A673 (cell line): ENCODE measurements around the gene DHRS13. TPM values are rescaled to one million over a fixed set of nuclear protein-coding genes. Genes with fewer than 3 reads are reported as not detected.
"Not testable (repeated sequence)": the region's sequence is repeated elsewhere in the genome, so short reads cannot be mapped to it uniquely, and the experiment has no call there.

ENCODE experiments used
- BruUV-seq: library from RNA; stranded (reverse); fragments of 400-500 nt; replicated peaks from 2 replicates; lab custom pipeline; 2021; lab: Mats Ljungman, UMichigan
- CTCF ChIA-PET: fragments of 300-600 bp; sonication (Branson Sonifier 250); formaldehyde crosslinking; loops from one replicate; lab custom pipeline; 2022; ENCODE audit warnings: antibody characterized with exemption; lab: Charles Lee
- POLR2A ChIA-PET: fragments of 300-600 bp; sonication (Branson Sonifier 250); formaldehyde crosslinking; loops from one replicate; lab custom pipeline; 2022; ENCODE audit warnings: antibody characterized with exemption; ENCODE audit not compliant: low non-redundant PET; lab: Charles Lee
- DNase-seq: peaks from one replicate; pipeline ENCODE4 v3.0.0-alpha.2; 2015; ENCODE audit warnings: low spot score
- H3K27ac ChIP-seq: fragments of 200-600 bp; sonication (generic); 2 replicates; pipeline ENCODE4 v1.5.1; 2016; ENCODE audit warnings: mixed run types, low read depth, mild to moderate bottlenecking, mixed read lengths, antibody characterized with exemption, low read length; ENCODE audit not compliant: poor library complexity, severe bottlenecking
- H3K27me3 ChIP-seq: fragments of 200-600 bp; sonication (generic); replicated peaks from 2 replicates; pipeline ENCODE4 v1.6.1; 2017; ENCODE audit warnings: mixed run types, low read depth, mild to moderate bottlenecking, mixed read lengths, antibody characterized with exemption, low read length; ENCODE audit not compliant: insufficient read depth, poor library complexity
- H3K36me3 ChIP-seq: fragments of 200-600 bp; sonication (generic); 2 replicates; pipeline ENCODE4 v1.6.1; 2016; ENCODE audit warnings: mixed run types, mild to moderate bottlenecking, mixed read lengths, antibody characterized with exemption, low read length; ENCODE audit not compliant: insufficient read depth, poor library complexity, severe bottlenecking
- H3K4me1 ChIP-seq: fragments of 200-600 bp; sonication (generic); 2 replicates; pipeline ENCODE4 v1.6.1; 2017; ENCODE audit warnings: mixed run types, mild to moderate bottlenecking, mixed read lengths, antibody characterized with exemption, low read length; ENCODE audit not compliant: insufficient read depth, poor library complexity, severe bottlenecking
- H3K4me3 ChIP-seq: fragments of 200-600 bp; sonication (generic); 2 replicates; pipeline ENCODE4 v1.5.1; 2016; ENCODE audit warnings: low read depth, mixed run types, mild to moderate bottlenecking, mixed read lengths, low read length; ENCODE audit not compliant: poor library complexity, severe bottlenecking
- H3K9me3 ChIP-seq: fragments of 200-600 bp; sonication (generic); 2 replicates; pipeline ENCODE4 v1.6.1; 2016; ENCODE audit warnings: mixed run types, low read depth, mild to moderate bottlenecking, mixed read lengths, antibody characterized with exemption, low read length; ENCODE audit not compliant: poor library complexity, severe bottlenecking
- EZH2 ChIP-seq: fragments of 200-600 bp; sonication (generic); IDR thresholded peaks from 2 replicates; pipeline ENCODE4 v1.6.1; 2017; ENCODE audit warnings: borderline replicate concordance, low read depth, mild to moderate bottlenecking, mixed read lengths, antibody characterized with exemption, low read length; ENCODE audit not compliant: poor library complexity, severe bottlenecking
- intact Hi-C: fragments of 100-400 bp; cut with micrococcal nuclease; formaldehyde crosslinking; loops from one replicate; pipeline ENCODE4 v1.10.0; 2022; ENCODE audit not compliant: unreplicated experiment
- total RNA-seq: library from RNA; stranded (reverse); gene quantifications from 2 replicates; pipeline ENCODE4 v1.2.3, GENCODE V29; 2021
- TF ChIP-seq, protein P1 (sequence below): fragments of 300-800, 200-600 bp; sonication (generic); conservative IDR thresholded peaks from 2 replicates; pipeline ENCODE4 v1.5.1; 2017; ENCODE audit warnings: low read depth, mild to moderate bottlenecking, antibody characterized with exemption, low read length, moderate library complexity, mixed read lengths

Gene DHRS13
- total RNA-seq, 1 experiment from 2014 or later, result 41.9 TPM

DNA sequence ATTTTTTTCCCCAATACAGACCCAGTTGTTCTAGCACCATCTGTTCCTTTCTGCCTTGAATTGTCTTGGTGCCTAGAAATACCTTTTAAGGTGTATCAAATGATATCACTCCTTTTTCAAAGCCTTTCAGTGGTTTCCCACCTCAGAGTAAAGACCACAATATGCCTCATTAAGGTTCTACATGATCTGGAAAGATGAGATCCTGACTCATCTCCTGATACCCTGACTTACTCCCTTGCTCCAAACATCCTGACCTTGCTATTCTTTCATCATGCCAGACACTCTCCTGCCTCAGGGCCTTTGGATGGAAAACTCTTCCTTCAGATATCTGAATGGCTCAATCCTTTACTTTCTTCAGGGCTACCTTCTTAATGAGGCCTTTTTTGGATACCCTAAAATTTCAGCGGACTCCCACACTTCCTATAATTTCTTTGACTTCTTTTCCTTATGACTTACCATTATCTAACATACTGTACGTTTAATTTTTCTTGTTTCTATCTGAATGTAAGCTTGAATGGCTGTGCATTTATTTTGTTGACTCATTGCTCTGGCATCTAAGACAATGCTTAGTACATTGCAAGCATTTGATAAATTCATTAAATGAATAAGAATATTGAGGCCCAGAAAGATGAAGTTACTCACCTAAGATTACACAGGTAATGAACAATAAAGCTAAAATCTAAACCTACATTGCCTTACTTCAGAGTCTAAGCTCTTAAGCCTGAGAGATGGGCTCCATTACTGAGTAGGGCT is 24.5 kb downstream of the DHRS13 start:
- intact Hi-C loops, result no loop called here
- no peaks in the 10 kb centered on the region for H3K27me3 ChIP-seq
- H3K36me3 ChIP-seq, result peaks cover 28% of the 10 kb centered on the region
- ChIA-PET POLR2A (interaction anchor here (0.8 kb wide), 1 partner anchor 416 kb away, joined by 4 read pairs; no protein-coding TSS in a partner anchor), CTCF (interaction anchor here (1.2 to 1.3 kb wide), 2 partner anchors 115 to 117 kb away, joined by 3 to 9 read pairs; no protein-coding TSS in a partner anchor)
- DNase-seq, result no peak
- no peaks in the 10 kb centered on the region for H3K4me1 ChIP-seq
- TF ChIP-seq, protein P1, sequence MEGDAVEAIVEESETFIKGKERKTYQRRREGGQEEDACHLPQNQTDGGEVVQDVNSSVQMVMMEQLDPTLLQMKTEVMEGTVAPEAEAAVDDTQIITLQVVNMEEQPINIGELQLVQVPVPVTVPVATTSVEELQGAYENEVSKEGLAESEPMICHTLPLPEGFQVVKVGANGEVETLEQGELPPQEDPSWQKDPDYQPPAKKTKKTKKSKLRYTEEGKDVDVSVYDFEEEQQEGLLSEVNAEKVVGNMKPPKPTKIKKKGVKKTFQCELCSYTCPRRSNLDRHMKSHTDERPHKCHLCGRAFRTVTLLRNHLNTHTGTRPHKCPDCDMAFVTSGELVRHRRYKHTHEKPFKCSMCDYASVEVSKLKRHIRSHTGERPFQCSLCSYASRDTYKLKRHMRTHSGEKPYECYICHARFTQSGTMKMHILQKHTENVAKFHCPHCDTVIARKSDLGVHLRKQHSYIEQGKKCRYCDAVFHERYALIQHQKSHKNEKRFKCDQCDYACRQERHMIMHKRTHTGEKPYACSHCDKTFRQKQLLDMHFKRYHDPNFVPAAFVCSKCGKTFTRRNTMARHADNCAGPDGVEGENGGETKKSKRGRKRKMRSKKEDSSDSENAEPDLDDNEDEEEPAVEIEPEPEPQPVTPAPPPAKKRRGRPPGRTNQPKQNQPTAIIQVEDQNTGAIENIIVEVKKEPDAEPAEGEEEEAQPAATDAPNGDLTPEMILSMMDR, result no peak
- TF ChIP-seq EZH2, result no peak
- no peak overlapping the region for H3K27ac ChIP-seq
- no TSS peak for BruUV-seq
- H3K9me3 ChIP-seq, result no peaks in the 10 kb centered on the region
- H3K4me3 ChIP-seq, result no peak overlapping the region

DNA sequence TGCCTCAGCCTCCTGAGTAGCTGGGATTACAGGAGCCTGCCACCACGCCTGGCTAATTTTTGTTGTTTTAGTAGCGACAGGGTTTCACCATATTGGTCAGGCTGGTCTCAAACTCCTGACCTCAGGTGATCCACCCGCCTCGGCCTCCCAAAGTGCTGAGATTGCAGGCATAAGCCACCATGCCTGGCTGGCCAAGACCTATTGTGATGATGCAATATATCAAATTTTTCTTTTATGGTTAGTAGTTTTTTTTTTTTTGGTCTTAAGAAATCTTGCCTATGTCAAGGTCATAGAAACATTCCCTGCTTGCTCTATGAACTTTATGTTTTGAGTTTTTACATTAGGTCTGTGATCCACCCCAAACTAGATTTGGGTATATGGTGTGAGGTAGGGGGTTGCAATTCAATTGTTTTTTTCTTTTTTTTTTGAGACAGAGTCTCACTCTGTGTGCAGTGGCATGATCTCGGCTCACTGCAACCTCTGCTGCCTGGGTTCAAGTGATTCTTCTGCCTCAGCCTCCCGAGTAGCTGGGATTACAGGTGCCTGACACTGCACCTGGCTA is 25.6 kb downstream of the DHRS13 start:
- CTCF ChIA-PET, result interaction anchor here (1.0 kb wide), 1 partner anchor 114 kb away, joined by 3 read pairs; no protein-coding TSS in a partner anchor
- peaks cover 24% of the 10 kb centered on the region for H3K36me3 ChIP-seq
- H3K27ac ChIP-seq, BruUV-seq, H3K4me1 ChIP-seq, POLR2A ChIA-PET, H3K4me3 ChIP-seq, H3K27me3 ChIP-seq, intact Hi-C loops, DNase-seq, H3K9me3 ChIP-seq: not testable (repeated sequence)

DNA sequence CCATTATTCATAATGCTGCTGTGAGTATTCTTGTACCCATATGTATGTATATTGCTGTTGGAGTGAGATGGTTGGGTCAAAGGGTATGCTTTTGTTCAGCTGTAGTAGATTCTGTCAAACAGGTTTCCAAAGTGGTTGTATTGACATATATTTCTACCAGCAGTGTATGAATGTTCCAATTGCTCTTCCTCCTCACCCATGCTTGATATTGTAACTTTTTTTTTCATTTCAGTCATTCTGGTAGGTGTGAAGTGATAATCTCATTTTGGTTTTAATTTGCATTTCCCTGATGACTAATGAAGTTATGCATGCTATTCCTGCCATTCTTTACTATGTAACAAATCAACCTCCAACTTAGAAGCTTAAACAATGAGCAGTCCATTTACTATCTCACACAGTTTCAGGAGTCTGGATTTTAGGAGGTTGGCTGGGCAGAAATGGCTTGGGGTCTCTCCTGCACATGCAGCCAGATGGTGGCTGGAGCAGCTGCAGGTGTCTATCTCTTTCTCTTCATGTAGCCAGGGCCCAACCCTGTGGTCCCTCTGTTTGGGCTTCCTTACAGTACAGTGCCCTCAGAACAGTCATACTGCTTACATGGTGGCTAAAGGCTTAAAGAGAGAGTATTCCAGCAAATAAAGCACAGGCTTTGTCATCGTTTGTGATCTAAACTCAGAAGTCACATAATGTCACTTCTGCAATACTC is 26.9 kb downstream of the DHRS13 start:
- no TSS peak for BruUV-seq
- CTCF ChIA-PET, result interaction anchor here (1.0 kb wide), 1 partner anchor 112 kb away, joined by 3 read pairs; no protein-coding TSS in a partner anchor
- no peak for TF ChIP-seq EZH2
- TF ChIP-seq, protein P1, result no peak
- Histone ChIP-seq H3K27ac (no peak overlapping the region), H3K4me3 (no peak overlapping the region), H3K9me3 (no peaks in the 10 kb centered on the region), H3K27me3 (no peaks in the 10 kb centered on the region), H3K4me1 (no peaks in the 10 kb centered on the region), H3K36me3 (peaks cover 11% of the 10 kb centered on the region)
- intact Hi-C loops, result no loop called here
- POLR2A ChIA-PET, result no interaction called here
- DNase-seq, result no peak
